ENCODE results near the gene MECR.

GRCh38 chr1:29267321-29268070 lies 36.8 kb upstream of the MECR start:
- TF ChIP-seq POLR2AphosphoS5 (IDR thresholded peaks at IDR 0.05; ENCODE audit: low read depth, low read length) (no peak), POLR2A (IDR thresholded peaks at IDR 0.05; ENCODE audit: low read depth, low read length) (no peak), TAF1 (IDR thresholded peaks at IDR 0.05; ENCODE audit: borderline replicate concordance, low read depth, low read length) (no peak)

Measured in GM12892 (cell line).